ENCODE data around the gene APBA1.

APBA1 gene

GRCh38 chr9:69671879-69672595 lies at the start of gene APBA1:
Gene APBA1, minus strand, starts transcription at chr9:69672371.
- peak in 2 of 3 experiments; percentile 7 for DNase-seq (ENCODE audit: low read depth in 2 of 3, low spot score in 2 of 3)

- DNase-seq (ENCODE audit: low read depth in 2 of 3, low spot score in 2 of 3), result no peak
Measured at GRCh38 chr9:69719983-69720382, 47.8 kb upstream of the APBA1 start.

- DNase-seq (ENCODE audit: low read depth in 2 of 3, low spot score in 2 of 3), result no peak
Measured at GRCh38 chr9:69719367-69719766, 47.2 kb upstream of the APBA1 start.

GRCh38 chr9:69718218-69718617 lies 46.0 kb upstream of the APBA1 start:
- no peak for DNase-seq (ENCODE audit: low read depth in 2 of 3, low spot score in 2 of 3)

- DNase-seq (ENCODE audit: low read depth in 2 of 3, low spot score in 2 of 3), result no peak
Measured at GRCh38 chr9:69715825-69716224, 43.7 kb upstream of the APBA1 start.

- no peak for DNase-seq (ENCODE audit: low read depth in 2 of 3, low spot score in 2 of 3)
Measured at GRCh38 chr9:69715096-69715495, 42.9 kb upstream of the APBA1 start.

- no peak for DNase-seq (ENCODE audit: low read depth in 2 of 3, low spot score in 2 of 3)
Measured at GRCh38 chr9:69697475-69697874, 25.3 kb upstream of the APBA1 start.

GRCh38 chr9:69696802-69697201 lies 24.6 kb upstream of the APBA1 start:
- no peak for DNase-seq (ENCODE audit: low read depth in 2 of 3, low spot score in 2 of 3)

- no peak for DNase-seq (ENCODE audit: low read depth in 2 of 3, low spot score in 2 of 3)
Measured at GRCh38 chr9:69689991-69690538, 17.9 kb upstream of the APBA1 start.

GRCh38 chr9:69683927-69684326 lies 11.8 kb upstream of the APBA1 start:
- no peak for DNase-seq (ENCODE audit: low read depth in 2 of 3, low spot score in 2 of 3)

- no peak for DNase-seq (ENCODE audit: low read depth in 2 of 3, low spot score in 2 of 3)
Measured at GRCh38 chr9:69678843-69679538, 6.8 kb upstream of the APBA1 start.

- no peak for DNase-seq (ENCODE audit: low read depth in 2 of 3, low spot score in 2 of 3)
Measured at GRCh38 chr9:69677931-69678330, 5.8 kb upstream of the APBA1 start.

GRCh38 chr9:69675563-69675962 lies 3.4 kb upstream of the APBA1 start:
- DNase-seq (ENCODE audit: low read depth in 2 of 3, low spot score in 2 of 3), result no peak

GRCh38 chr9:69674716-69675438 lies 2.7 kb upstream of the APBA1 start:
- DNase-seq (ENCODE audit: low read depth in 2 of 3, low spot score in 2 of 3), result no peak

- no peak for DNase-seq (ENCODE audit: low read depth in 2 of 3, low spot score in 2 of 3)
Measured at GRCh38 chr9:69674112-69674685, 2.0 kb upstream of the APBA1 start.

- no peak for DNase-seq (ENCODE audit: low read depth in 2 of 3, low spot score in 2 of 3)
Measured at GRCh38 chr9:69673311-69673640, 1.1 kb upstream of the APBA1 start.

- peak; percentile 47 to 50 (median 47) for DNase-seq (ENCODE audit: low read depth in 2 of 3, low spot score in 2 of 3)
Measured at GRCh38 chr9:69672596-69673310, 582 bp upstream of the APBA1 start.

GRCh38 chr9:69671311-69671878 lies 776 bp downstream of the APBA1 start:
- no peak for DNase-seq (ENCODE audit: low read depth in 2 of 3, low spot score in 2 of 3)

GRCh38 chr9:69667306-69667705 lies 4.9 kb downstream of the APBA1 start:
- DNase-seq (ENCODE audit: low read depth in 2 of 3, low spot score in 2 of 3), result no peak

- DNase-seq (ENCODE audit: low read depth in 2 of 3, low spot score in 2 of 3), result no peak
Measured at GRCh38 chr9:69660304-69660703, 11.9 kb downstream of the APBA1 start.

Measured in activated CD8-positive, alpha-beta memory T cell treated with anti-CD3 and anti-CD28 coated beads for 48 hours (primary cell).